Measurements from ENCODE around the gene KASH5. TPM values are rescaled to one million over a fixed set of nuclear protein-coding genes. Genes with fewer than 3 reads are reported as not detected.

KASH5 gene
- total RNA-seq, 1 experiment from 2014 or later, result not detected

GRCh38 chr19:49400029-49400428 lies 12.0 kb downstream of the KASH5 start:
- Mint-ChIP-seq H3K27me3 (ENCODE audit: low read depth) (peaks cover 4% of the 10 kb centered on the region; the same call in 1 of the 2 replicates), H3K36me3 (ENCODE audit: insufficient read depth in 1 of 3, low read depth in 3 of 3) (no peaks in the 10 kb centered on the region), H3K9me3 (no peaks in the 10 kb centered on the region; a peak in 1 of 5 replicates), H3K4me3 (no peak overlapping the region), H3K27ac (no peak overlapping the region), H3K4me1 (peaks cover 55 to 73% of the 10 kb centered on the region in 2 experiments)
- Histone ChIP-seq H3K56ac (ENCODE audit: insufficient read length, low read depth, low read length) (no peak overlapping the region), H3T11ph (ENCODE audit: low read length) (no peak overlapping the region), H3K4me2 (ENCODE audit: insufficient read depth, insufficient read length, low read length) (no peak overlapping the region), H3K27me3 (ENCODE audit: insufficient read depth, low read length) (no peaks in the 10 kb centered on the region), H3K23ac (ENCODE audit: insufficient read length, low read depth, low read length) (no peak overlapping the region), H4K5ac (ENCODE audit: insufficient read length, low read depth, low read length) (no peak overlapping the region), H3K79me2 (ENCODE audit: insufficient read depth, low read length) (no peaks in the 10 kb centered on the region), H2AFZ (ENCODE audit: low read length) (no peak overlapping the region), H3K9ac (ENCODE audit: extremely low read depth, insufficient read length, low read length) (no peak overlapping the region), H3K23me2 (ENCODE audit: insufficient read length, low read depth, low read length, poor library complexity, severe bottlenecking) (no peaks in the 10 kb centered on the region), H3K4me1 (ENCODE audit: insufficient read depth, low read length) (peaks cover 9% of the 10 kb centered on the region; the same call in 1 of the 2 replicates), H2BK20ac (ENCODE audit: low read depth, low read length, poor library complexity, severe bottlenecking) (no peak overlapping the region), H4K8ac (replicated peaks; ENCODE audit: insufficient read length, low read depth, low read length) (no peak overlapping the region), H3K4ac (ENCODE audit: low read depth, low read length) (no peak overlapping the region), H2BK12ac (ENCODE audit: insufficient read length, low read depth, low read length) (no peak overlapping the region), H2BK15ac (ENCODE audit: low read depth, low read length) (no peak overlapping the region), H4K91ac (ENCODE audit: insufficient read length, low read depth, low read length) (no peak overlapping the region), H2AK5ac (ENCODE audit: insufficient read length, low read length) (no peak overlapping the region), H4K20me1 (ENCODE audit: control insufficient read depth, insufficient read depth, insufficient read length) (peaks cover 2% of the 10 kb centered on the region), H3K9me3 (ENCODE audit: control insufficient read depth, low read depth, low read length) (no peaks in the 10 kb centered on the region), H3K27ac (ENCODE audit: insufficient read length, low read depth, low read length) (no peak overlapping the region), H3K18ac (ENCODE audit: insufficient read length, low read depth, low read length) (no peak overlapping the region), H3K79me1 (ENCODE audit: insufficient read depth, low read depth, low read length, poor library complexity, severe bottlenecking) (no peaks in the 10 kb centered on the region), H2BK5ac (ENCODE audit: insufficient read length, low read length) (no peak overlapping the region), H2BK120ac (ENCODE audit: low read depth, low read length, poor library complexity, severe bottlenecking) (no peak overlapping the region), H3K14ac (ENCODE audit: insufficient read depth, low read length) (no peak overlapping the region)
- TF ChIP-seq CTCF (conservative IDR thresholded peaks at IDR 0.05), result no peak
- WGBS (ENCODE audit: extremely low coverage, insufficient read length, low lambda C conversion rate), result no CpG with 5 or more reads among the region's 6 CpGs
- no peak for DNase-seq
